Measurements from ENCODE around the gene C16orf92. TPM values are rescaled to one million over a fixed set of nuclear protein-coding genes. Genes with fewer than 3 reads are reported as not detected.
A peak's percentile ranks its signal among the peaks of the same experiment; 100 is the strongest.

The C16orf92 gene
- total and polyA plus RNA-seq, 2 of the 8 experiments (the other 6 are each of a cell fraction or from before 2014, with no cell fraction given): not detected

DNA sequence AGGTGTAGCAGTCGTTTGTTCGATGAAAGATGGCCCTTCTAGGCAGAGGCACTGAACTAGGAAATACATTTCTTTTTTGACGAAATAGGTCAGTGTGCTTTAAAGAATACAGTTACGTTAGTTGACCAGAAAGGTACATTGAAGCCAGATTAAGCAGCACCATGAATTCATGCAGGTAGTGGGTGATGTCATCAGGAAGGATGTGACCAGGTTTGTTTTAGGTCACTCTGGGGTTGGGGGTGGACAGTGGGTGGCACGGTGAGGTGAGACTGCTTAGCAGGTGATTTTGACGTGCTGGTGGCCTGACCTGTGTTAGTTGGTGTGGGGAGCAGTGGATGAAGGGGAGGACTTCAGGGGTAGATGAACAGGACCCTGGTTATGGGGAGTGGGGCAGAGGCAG, 23.4 kb upstream of the C16orf92 start:
- peaks cover 0 to 7% of the 10 kb centered on the region in 2 experiments; a peak in 1 of 4 replicates for H3K79me2 ChIP-seq (ENCODE audit: control insufficient read depth in 1 of 2, insufficient read depth in 2 of 2, low read length in 2 of 2)
- H2BK120ac ChIP-seq (replicated peaks; ENCODE audit: low read depth, low read length): no peak overlapping the region
- WGBS, 2 experiments (ENCODE audit: extremely low coverage in 1 of 2, insufficient coverage in 1 of 2, insufficient read length in 1 of 2, insufficient replicate concordance in 2 of 2, low coverage in 1 of 2, low lambda C conversion rate in 2 of 2, missing lambda C conversion rate in 1 of 2): 89% methylated on average over 6 of the region's 6 CpGs; no CpG with 5 or more reads in 1 of the 2 experiments
- H2BK12ac ChIP-seq (ENCODE audit: low read depth, low read length): 0 out of 2 replicates have a peak overlapping the region, but pooled peaks have one; percentile 31
- H3K23me2 ChIP-seq (ENCODE audit: low read depth, low read length): peaks cover 9% of the 10 kb centered on the region; the same call in 1 of the 2 replicates
- no peak overlapping the region for H4K8ac ChIP-seq (ENCODE audit: extremely low read depth, insufficient read depth, low read length)
- no peak overlapping the region for H3K14ac ChIP-seq (ENCODE audit: insufficient read length)
- peaks cover 0 to 6% of the 10 kb centered on the region in 2 experiments for H4K20me1 ChIP-seq (replicated peaks in 1 of 2; ENCODE audit: control insufficient read depth in 1 of 2, insufficient read depth in 2 of 2, low read length in 2 of 2)
- peaks cover 0 to 10% (median 4%) of the 10 kb centered on the region in 4 experiments; a peak in 5 of 8 replicates for H3K36me3 ChIP-seq (ENCODE audit: control insufficient read depth in 2 of 4, insufficient read depth in 4 of 4, low read length in 3 of 4)
- no peak overlapping the region for H3K18ac ChIP-seq (ENCODE audit: extremely low read depth, low read length)
- H3K27me3 ChIP-seq (replicated peaks in 1 of 4; ENCODE audit: control insufficient read depth in 3 of 4, extremely low read depth in 1 of 4, insufficient read depth in 3 of 4, low read length in 3 of 4): no peaks in the 10 kb centered on the region
- peaks cover 0 to 16% (median 6%) of the 10 kb centered on the region in 4 experiments; a peak in 6 of 7 replicates for H3K4me1 ChIP-seq (replicated peaks in 1 of 4; ENCODE audit: control insufficient read depth in 3 of 4, insufficient read depth in 4 of 4, low read length in 3 of 4)
- no peak for TF ChIP-seq CBX8 (IDR thresholded peaks at IDR 0.05; ENCODE audit: borderline replicate concordance, low read depth, low read length)
- no peak for TF ChIP-seq EGR1 (IDR thresholded peaks at IDR 0.05; ENCODE audit: borderline replicate concordance, low read depth, low read length)
- no peak for TF ChIP-seq SRF (IDR thresholded peaks at IDR 0.05; ENCODE audit: low read depth, low read length)
- TF ChIP-seq SAP30 (IDR thresholded peaks at IDR 0.05; ENCODE audit: insufficient read depth, insufficient replicate concordance, low read length): no peak
- no peak for TF ChIP-seq HDAC6 (IDR thresholded peaks at IDR 0.05; ENCODE audit: low read depth, low read length)
- H3K56ac ChIP-seq (replicated peaks; ENCODE audit: insufficient read length, low read depth, low read length): no peak overlapping the region
- no peak for DNase-seq (ENCODE audit: low read depth in 1 of 2, low spot score in 2 of 2)
- no peak overlapping the region for H3K4me3 ChIP-seq (ENCODE audit: extremely low read depth in 1 of 4, insufficient read depth in 2 of 4, low read depth in 3 of 4, low read length in 4 of 4)
- H2AK5ac ChIP-seq (ENCODE audit: low read depth, low read length): no peak overlapping the region
- no peak overlapping the region for H3K27ac ChIP-seq (ENCODE audit: low read depth, low read length)
- H2AFZ ChIP-seq (ENCODE audit: low read length): no peak overlapping the region
- no peak overlapping the region for H4K91ac ChIP-seq (replicated peaks; ENCODE audit: insufficient read length, low read length)
- H3K79me1 ChIP-seq (ENCODE audit: low read depth, low read length): peaks cover 3% of the 10 kb centered on the region; the same call in 1 of the 2 replicates
- no peak for FAIRE-seq
- POLR2A ChIA-PET (ENCODE audit: partially characterized antibody): interaction anchor here (1.1 to 3.2 kb wide), 4 partner anchors 14 to 114 kb away, joined by 3 to 10 read pairs (median 5); partner anchors contain the start of genes ASPHD1 and C16orf92
- H4K5ac ChIP-seq (ENCODE audit: insufficient read length, low read depth, low read length): no peak overlapping the region
- no peak overlapping the region for H3K4ac ChIP-seq (replicated peaks; ENCODE audit: insufficient read length, low read depth, low read length)
- peak overlapping the region; percentile 37; the same call in 1 of the 2 replicates for H2BK5ac ChIP-seq (ENCODE audit: low read depth, low read length)
- CTCF ChIA-PET (ENCODE audit: partially characterized antibody): interaction anchor here (1.0 to 3.5 kb wide), 7 partner anchors 10 to 67 kb away, joined by 3 to 18 read pairs (median 3); partner anchors contain the start of genes C16orf92 and TLCD3B
- H3K9me3 ChIP-seq (ENCODE audit: insufficient read depth in 2 of 2, low read depth in 1 of 2, low read length in 1 of 2): no peaks in the 10 kb centered on the region
- H3K9ac ChIP-seq (replicated peaks in 1 of 4; ENCODE audit: extremely low read depth in 1 of 4, low read depth in 3 of 4, low read length in 3 of 4): no peak overlapping the region
- H2BK15ac ChIP-seq (ENCODE audit: low read length): no peak overlapping the region
- H3K4me2 ChIP-seq (ENCODE audit: insufficient read depth in 1 of 2, low read depth in 2 of 2, low read length in 2 of 2): no peak overlapping the region
- no peak overlapping the region for H3K23ac ChIP-seq (ENCODE audit: insufficient read length)
- H2BK20ac ChIP-seq (ENCODE audit: low read length): no peak overlapping the region

Measured in H1 (cell line).